Measurements from ENCODE around the gene VEGFA.

VEGFA gene

DNA sequence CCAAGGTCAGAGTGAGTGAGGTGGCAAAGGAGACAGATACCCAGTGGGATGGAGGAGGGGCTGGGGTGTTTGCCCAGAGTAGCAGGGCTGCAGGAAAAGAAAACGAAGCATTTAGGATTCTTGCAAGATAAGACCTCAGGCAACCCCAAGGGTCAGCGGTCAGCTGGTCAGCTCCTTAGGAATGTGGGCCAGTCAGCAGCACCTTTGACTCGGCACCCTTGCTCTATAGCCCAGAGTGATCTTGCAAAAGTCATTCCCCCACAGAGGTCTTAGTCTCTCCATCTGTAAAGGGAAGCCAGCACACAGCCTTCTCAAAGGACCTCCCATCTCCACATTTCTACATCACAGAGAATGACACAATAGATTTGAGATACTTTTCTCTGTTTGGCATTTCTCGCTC lies 56.7 kb downstream of the VEGFA start:
- ATAC-seq = no peak

DNA sequence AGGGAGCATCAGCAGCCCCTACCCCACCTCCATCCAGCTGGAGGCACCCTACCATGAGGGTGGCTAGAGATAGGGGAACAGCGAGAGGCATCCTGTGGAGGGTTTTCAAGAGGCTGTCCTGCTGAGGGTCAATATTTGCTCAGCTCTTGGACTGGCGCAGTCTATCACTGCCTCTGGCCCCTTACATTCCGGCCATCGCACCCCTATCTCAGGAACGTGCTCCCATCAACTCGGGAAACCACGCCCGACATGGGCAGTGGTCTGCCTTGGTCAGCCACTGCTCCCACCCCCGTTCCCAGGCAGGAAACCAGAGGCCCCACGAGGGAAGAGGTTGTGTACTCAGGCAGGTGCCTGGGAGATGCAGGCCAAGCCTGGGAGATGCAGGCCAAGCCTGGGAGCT lies 57.9 kb downstream of the VEGFA start:
- no peak for ATAC-seq

DNA sequence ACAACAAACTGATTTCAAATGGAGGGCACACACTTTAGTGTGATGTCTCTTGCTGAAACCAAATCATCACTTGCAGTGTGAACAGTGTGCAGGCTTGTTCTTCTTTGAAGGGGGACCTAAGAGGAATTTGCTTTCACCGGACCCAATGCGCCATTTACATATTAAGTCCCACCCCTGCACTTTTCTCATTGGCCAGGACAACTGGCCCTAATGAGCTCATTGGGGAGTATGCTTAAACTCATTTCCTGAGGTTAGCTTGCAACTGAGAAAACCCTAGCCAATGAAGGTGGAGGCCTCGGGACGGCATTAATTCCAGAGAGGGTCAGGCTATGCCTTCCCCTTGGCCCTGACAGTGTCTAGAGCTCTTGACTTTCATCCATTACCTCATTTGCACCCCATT lies 58.7 kb downstream of the VEGFA start:
- ATAC-seq = no peak

DNA sequence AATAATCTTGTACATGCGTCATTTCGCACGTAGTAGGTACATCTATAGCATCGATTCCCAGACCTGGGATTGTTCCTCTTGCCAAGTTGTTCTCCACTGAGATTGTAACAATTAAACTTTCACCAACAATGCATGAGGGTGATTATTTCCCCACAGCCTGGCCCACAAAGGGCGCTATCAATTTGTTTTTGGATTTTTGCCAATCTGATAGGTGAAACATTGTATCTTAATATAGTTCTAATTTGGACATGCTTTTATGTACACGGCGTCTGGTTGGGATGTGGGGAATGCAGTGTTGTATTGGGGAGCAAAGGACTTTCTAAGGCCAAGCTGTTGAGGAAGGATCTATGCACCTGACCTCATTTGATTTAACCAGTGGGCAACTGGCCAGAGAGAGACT lies 59.5 kb downstream of the VEGFA start:
- no peak for ATAC-seq

DNA sequence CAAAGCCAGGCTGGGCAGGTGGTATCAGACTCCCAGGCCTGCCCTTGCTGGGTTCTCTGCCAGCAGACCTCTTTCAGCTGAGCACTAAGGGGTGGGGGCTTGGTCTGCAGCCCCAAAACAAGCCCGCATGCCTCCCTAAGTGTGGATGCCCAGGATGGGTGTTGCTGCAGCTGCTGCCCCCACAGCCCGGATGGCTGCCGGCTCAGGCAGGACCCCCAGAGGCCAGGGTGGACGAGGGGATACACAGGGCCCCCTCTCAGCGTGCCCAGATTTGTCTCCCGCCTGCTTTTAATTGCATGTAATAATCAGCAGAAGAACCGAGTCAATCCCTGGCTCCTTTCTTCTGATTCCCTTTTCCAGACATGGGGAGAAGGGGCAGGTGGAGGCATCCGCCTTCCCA lies 60.8 kb downstream of the VEGFA start:
- ATAC-seq = no peak

DNA sequence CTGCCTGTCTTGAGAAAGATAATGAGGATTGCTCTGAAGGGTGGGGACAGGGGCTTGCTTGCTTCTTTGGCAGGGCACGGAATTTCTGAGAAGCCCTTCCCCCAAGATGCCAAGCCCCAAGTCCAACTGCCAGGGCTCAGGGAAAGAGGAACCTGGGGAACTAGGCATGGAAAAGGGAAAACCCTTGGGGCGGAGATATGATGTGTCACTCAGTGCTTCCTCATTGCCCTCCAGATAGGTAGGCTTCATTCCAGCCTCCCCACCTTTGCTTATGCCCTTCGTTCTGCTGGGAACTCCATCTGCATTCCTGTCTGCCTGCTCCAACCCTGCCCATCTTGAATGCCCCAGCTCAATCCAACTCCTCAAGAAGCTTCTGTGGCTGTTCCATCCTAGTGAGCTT lies 61.2 kb downstream of the VEGFA start:
- no peak for ATAC-seq

DNA sequence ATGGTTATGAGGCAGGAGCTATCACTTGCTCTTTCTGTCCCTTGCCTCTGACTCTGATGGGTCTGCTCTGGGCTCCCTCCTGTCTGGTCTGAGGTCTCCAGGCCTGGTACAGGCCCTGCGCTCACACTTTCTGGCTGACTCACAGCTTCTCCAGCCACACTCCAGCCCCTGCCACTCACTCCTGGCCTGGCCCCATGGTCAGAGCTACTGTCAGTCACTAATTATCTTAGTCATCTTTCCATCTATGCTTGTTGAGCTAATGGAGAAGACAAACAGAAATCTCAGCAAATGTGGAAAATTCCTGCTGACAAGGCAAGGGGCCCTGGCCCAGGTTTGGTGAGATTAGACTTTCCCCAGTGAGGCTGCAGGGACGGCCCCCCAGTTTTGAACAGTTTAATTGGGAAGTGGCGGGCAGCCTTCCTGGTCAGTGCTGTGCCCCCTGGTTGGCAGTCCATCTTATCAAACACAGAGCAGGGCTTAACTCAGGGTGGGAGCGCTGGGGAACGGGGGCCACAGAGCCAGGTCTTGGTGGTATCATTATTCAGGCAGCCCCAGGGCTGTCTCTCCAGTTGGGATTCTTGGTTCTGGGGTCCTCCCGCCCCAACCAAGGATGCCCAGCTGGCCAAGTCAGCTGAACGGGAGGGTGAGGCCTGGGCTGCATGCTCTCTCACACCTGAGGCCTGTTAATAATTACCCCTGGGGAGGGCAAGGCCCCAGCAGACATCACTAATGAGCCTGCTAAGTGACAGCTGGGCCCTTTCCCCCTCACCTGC lies 63.4 kb downstream of the VEGFA start:
- no peak for ATAC-seq

DNA sequence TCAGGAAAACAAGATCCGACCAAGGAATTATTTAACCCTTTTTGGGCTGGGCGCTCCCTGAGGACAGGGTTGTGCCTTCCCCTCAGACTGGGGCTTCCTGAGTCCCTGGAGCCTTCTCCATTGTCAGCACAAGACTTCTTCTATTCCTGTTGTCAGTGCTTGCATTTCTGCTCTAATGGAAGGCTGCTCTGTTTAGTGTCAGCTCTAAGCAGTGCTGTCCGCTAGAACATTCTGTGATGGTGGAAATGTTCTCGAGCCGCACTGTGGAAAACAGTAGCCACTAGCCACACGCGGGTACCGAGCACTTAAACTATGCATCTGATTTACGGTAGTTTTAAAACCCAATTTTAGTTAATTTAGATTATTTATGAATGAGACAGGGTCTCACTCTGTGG lies 64.0 kb downstream of the VEGFA start:
- ATAC-seq = no peak

DNA sequence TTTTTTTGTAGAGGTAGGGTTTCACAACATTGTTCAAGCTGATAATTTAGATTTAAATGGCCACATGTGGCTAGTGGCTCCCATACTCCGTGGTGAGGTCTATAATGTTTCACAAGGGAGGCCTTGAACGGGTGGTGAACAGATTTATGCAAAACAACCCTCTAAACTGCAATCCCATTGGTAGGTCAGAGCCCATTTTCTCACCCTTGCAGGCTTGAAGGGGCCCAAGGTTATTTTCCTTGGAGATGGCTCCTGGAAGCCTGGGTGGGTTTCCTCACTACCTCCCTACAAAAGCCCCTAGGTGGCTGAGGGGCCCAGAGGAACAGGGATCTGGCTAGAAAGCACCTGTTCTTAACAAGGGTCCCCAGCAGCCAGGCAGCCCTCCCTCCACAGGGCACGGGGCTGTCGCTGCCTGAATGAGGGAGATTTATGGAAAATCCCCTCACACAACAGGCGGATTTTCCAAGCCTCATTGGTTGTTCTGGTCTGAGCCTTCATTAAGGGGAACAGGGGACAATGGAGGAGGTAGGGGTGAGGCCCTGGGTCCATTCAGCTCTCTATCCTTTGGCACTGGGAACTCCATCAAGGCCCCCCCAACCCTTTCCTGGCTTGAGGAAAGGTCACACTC lies 64.6 kb downstream of the VEGFA start:
- no peak for ATAC-seq

DNA sequence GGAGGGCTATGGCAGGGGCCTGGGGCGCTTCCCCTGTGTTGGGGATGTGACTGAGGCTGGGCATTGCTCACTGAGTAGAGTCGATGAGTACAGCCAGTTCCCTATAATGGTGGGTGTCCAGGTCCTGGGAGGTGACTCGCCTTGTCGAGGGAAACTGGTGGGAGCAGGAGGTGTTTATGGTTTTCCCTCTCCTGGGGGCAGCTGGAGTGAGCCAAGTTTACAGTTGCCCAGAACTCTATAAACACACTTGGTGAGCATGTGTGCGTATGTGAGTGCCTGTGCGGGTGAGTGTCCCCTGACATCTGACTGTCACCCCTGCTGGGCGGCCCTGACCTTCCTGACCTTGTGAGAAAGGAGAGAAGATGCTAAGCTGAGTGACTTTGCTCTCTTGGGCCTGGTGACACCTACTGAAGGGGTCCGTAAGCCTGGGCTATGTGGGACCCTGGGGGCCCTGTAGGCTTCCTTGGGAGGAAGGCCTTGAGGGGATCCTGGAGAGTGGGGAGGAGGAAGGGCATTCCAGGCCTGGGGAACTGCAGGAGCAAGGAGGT lies 65.9 kb downstream of the VEGFA start:
- no peak for ATAC-seq

Measured in activated CD4-positive, CD25-positive, alpha-beta regulatory T cell treated with anti-CD3 and anti-CD28 coated beads, Interleukin-2, amount 50 U/mL, for 24 hours (primary cell).